Muscle of leg (tissue), 16 donors: ENCODE results near the gene KASH5. TPM values are rescaled to one million over a fixed set of nuclear protein-coding genes. Genes with fewer than 3 reads are reported as not detected.
A peak's percentile ranks its signal among the peaks of the same experiment; 100 is the strongest.

Experiments
- DNase-seq: peaks from one replicate; pipeline ENCODE4 v3.0.0; 2013
- H3K27ac ChIP-seq: one replicate; pipeline ENCODE4 v1.5.1; 2013; ENCODE audit warnings: mild to moderate bottlenecking, low read length, control low read depth
- H3K27me3 ChIP-seq: one replicate; pipeline ENCODE4 v1.6.1; 2013; ENCODE audit warnings: low read length; ENCODE audit not compliant: control insufficient read depth, insufficient read depth
- H3K36me3 ChIP-seq: one replicate; pipeline ENCODE4 v1.6.1; 2013; ENCODE audit warnings: low read length; ENCODE audit not compliant: control insufficient read depth, insufficient read depth
- H3K4me1 ChIP-seq: one replicate; pipeline ENCODE4 v1.6.1; 2013; ENCODE audit warnings: low read length; ENCODE audit not compliant: control insufficient read depth, insufficient read depth
- H3K4me3 ChIP-seq: one replicate; pipeline ENCODE4 v1.5.1; 2013; ENCODE audit warnings: low read length, control low read depth
- H3K9me3 ChIP-seq: replicated peaks from 2 replicates; pipeline ENCODE4 v1.6.1; 2013; ENCODE audit warnings: low read depth, low read length; ENCODE audit not compliant: control insufficient read depth
- WGBS: methylation state at CpG from one replicate; pipeline ENCODE4 v1.1.5; 2013; ENCODE audit warnings: missing lambda C conversion rate; ENCODE audit not compliant: insufficient coverage; 5-methylcytosine and 5-hydroxymethylcytosine counted together
- long read RNA-seq, 11 donors: transcript quantifications; one replicate each; lab custom pipeline, GENCODE V29; 2026
- polyA plus RNA-seq, 8 donors: library from polyadenylated mRNA; unstranded; fragments of 120-200 nt; gene quantifications; one replicate each; pipeline versions ENCODE4 v1.2.1 to v1.2.3, GENCODE V29; 2013; ENCODE audit warnings: inconsistent platforms in 1 of 8, low replicate concordance in 1 of 8; ENCODE audit not compliant: insufficient read length in 8 of 8, insufficient read depth in 1 of 8
- total RNA-seq: library from RNA; stranded (reverse); fragments of 120-200 nt; gene quantifications from one replicate; pipeline ENCODE4 v1.2.4, GENCODE V29; 2013

KASH5 gene
- total RNA-seq = not detected
- polyA plus RNA-seq = under 1 TPM in 3 of 8 donors, not detected in 5; 0.14 to 0.25 (median 0.23) TPM
- long read RNA-seq, donor 1 = 0 reads
- long read RNA-seq, donor 2 = 0 reads
- long read RNA-seq, donor 3 = 0 reads
- long read RNA-seq, donor 4 = 0 reads
- long read RNA-seq, donor 5 = 0 reads
- long read RNA-seq, donor 6 = 0 reads
- long read RNA-seq, donor 7 = 0 reads
- long read RNA-seq, donor 8 = 0 reads
- long read RNA-seq, donor 9 = 0 reads
- long read RNA-seq, donor 10 = 0 reads
- long read RNA-seq, donor 11 = 0 reads

- H3K27ac ChIP-seq = no peak within 1 kb of the TSS
- no peaks in the 10 kb centered on the region for H3K4me1 ChIP-seq
- H3K4me3 ChIP-seq = no peak within 1 kb of the TSS
- peaks cover 18% of the 10 kb centered on the region for H3K27me3 ChIP-seq
- WGBS = 50% methylated on average over 33 of the region's 40 CpGs
- H3K9me3 ChIP-seq = peaks cover under 1% of the 10 kb centered on the region
- H3K36me3 ChIP-seq = no peaks in the 10 kb centered on the region
- DNase-seq = peak; percentile 72
Observed at GRCh38 chr19:49387936-49388372, at the start of gene KASH5. Gene KASH5, plus strand, starts transcription at chr19:49388249. Its CDS starts 2,635 bp downstream, at chr19:49390884.

DNA sequence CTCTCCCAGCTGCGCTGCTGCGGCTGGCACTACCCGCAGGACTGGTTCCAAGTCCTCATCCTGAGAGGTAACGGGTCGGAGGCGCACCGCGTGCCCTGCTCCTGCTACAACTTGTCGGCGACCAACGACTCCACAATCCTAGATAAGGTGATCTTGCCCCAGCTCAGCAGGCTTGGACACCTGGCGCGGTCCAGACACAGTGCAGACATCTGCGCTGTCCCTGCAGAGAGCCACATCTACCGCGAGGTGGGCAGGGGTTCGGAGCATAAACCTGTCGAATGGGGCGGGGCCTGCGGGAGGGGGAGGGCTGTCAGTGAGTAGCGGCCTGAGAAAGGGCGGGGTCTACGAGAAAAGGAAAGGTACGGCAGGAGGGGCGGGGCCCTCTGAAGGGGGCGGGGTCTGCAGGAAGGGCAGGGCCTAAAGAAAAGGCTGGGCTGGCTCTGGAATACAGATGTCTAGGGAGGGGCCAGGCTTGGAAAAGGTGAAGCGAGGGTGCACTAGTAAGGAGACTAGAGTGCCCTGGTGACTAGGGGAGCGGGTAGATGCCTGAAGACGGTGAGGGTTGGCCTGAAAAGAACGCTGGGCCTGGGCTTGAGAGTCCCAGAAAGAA, 49.3 kb upstream of the KASH5 start:
- H3K27ac ChIP-seq = no peak overlapping the region
- 7% methylated on average over 26 of the region's 30 CpGs for WGBS
- H3K4me3 ChIP-seq = peak overlapping the region; percentile 27
- peak; percentile 62 for DNase-seq
- H3K27me3 ChIP-seq = peaks cover 21% of the 10 kb centered on the region
- no peaks in the 10 kb centered on the region for H3K9me3 ChIP-seq
- peaks cover 34% of the 10 kb centered on the region for H3K36me3 ChIP-seq
- peaks cover 26% of the 10 kb centered on the region for H3K4me1 ChIP-seq

GRCh38 chr19:49339301-49340068, 48.6 kb upstream of the KASH5 start:
- Histone ChIP-seq H3K27ac (peak overlapping the region; percentile 67), H3K27me3 (peaks cover 21% of the 10 kb centered on the region), H3K4me3 (peak overlapping the region; percentile 27), H3K36me3 (peaks cover 41% of the 10 kb centered on the region), H3K4me1 (peaks cover 26% of the 10 kb centered on the region), H3K9me3 (no peaks in the 10 kb centered on the region)
- WGBS = 9% methylated on average over 44 of the region's 47 CpGs
- peak; percentile 97 for DNase-seq

DNA sequence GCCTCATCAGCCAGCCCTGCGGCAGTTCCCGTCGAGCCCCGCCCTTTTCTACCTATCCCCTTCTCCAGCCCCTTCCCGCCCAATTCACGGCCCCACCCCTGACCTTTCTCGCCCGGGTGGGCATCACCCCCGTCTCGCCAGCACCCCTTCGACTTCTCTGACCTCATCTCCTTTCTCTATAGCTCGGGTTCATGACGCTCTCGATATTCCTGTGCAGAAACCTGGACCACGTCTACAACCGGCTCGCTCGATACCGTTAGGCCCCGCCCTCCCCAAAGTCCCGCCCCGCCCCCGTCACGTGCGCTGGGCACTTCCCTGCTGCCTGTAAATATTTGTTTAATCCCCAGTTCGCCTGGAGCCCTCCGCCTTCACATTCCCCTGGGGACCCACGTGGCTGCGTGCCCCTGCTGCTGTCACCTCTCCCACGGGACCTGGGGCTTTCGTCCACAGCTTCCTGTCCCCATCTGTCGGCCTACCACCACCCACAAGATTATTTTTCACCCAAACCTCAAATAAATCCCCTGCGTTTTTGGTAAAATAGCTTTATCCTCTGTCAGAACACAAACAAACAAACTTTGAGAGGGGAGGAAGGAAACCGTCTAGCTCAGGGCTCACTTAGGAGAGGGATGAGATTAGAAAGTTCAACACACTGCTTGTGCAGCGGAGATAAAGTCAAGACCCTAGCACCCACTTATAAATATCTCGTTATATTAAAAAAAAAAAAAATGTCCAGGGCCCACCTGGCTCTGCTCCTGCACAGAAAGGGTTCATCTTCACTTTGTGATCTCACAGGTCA, 47.8 kb upstream of the KASH5 start:
- Histone ChIP-seq H3K4me1 (peaks cover 26% of the 10 kb centered on the region), H3K4me3 (no peak overlapping the region), H3K36me3 (peaks cover 48% of the 10 kb centered on the region), H3K9me3 (no peaks in the 10 kb centered on the region), H3K27ac (peak overlapping the region; percentile 67), H3K27me3 (peaks cover 21% of the 10 kb centered on the region)
- peak; percentile 60 for DNase-seq
- 7% methylated on average over 32 of the region's 36 CpGs for WGBS

- Histone ChIP-seq H3K4me1 (peaks cover 26% of the 10 kb centered on the region), H3K27ac (no peak overlapping the region), H3K4me3 (no peak overlapping the region), H3K27me3 (peaks cover 21% of the 10 kb centered on the region), H3K36me3 (peaks cover 53% of the 10 kb centered on the region), H3K9me3 (no peaks in the 10 kb centered on the region)
- no peak for DNase-seq
- WGBS = 91% methylated on average over 7 of the region's 11 CpGs
Observed at GRCh38 chr19:49340865-49341718, 47.0 kb upstream of the KASH5 start.

- DNase-seq = no peak
- Histone ChIP-seq H3K4me1 (peaks cover 26% of the 10 kb centered on the region), H3K36me3 (peaks cover 63% of the 10 kb centered on the region), H3K9me3 (no peaks in the 10 kb centered on the region), H3K27ac (no peak overlapping the region), H3K27me3 (peaks cover 21% of the 10 kb centered on the region), H3K4me3 (no peak overlapping the region)
- WGBS = 91% methylated on average over 7 of the region's 11 CpGs
Observed at GRCh38 chr19:49342291-49342721, 45.7 kb upstream of the KASH5 start.

DNA sequence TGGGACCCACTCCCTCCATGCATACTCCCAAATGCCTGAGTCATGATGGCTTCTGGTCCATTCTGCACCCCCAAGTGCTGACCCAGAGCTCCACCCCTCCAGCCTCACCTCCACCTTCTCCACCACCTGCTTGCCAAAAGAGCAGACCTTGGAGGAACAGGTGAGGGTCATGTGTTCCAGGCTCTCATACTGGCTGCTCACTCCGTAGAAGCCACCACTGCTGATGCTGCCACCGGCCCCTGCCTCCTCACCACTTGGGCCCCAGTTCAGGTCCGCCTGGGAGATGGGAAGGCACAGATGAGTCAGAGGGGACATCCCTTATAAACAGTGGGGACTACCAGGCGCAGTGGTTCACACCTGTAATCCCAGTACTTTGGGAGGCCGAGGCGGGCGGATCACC, 44.9 kb upstream of the KASH5 start:
- no peak overlapping the region for H3K27ac ChIP-seq
- no peak overlapping the region for H3K4me3 ChIP-seq
- peaks cover 16% of the 10 kb centered on the region for H3K27me3 ChIP-seq
- H3K4me1 ChIP-seq = peaks cover 26% of the 10 kb centered on the region
- peaks cover 71% of the 10 kb centered on the region for H3K36me3 ChIP-seq
- no peak for DNase-seq
- H3K9me3 ChIP-seq = no peaks in the 10 kb centered on the region
- no CpG with 5 or more reads among the region's 7 CpGs for WGBS

- Histone ChIP-seq H3K9me3 (no peaks in the 10 kb centered on the region), H3K27me3 (peaks cover 2% of the 10 kb centered on the region), H3K36me3 (peaks cover 85% of the 10 kb centered on the region), H3K27ac (no peak overlapping the region), H3K4me1 (peaks cover 10% of the 10 kb centered on the region), H3K4me3 (no peak overlapping the region)
- DNase-seq = no peak
- WGBS = 87% methylated on average over 11 of the region's 11 CpGs
Observed at GRCh38 chr19:49344505-49345423, 43.3 kb upstream of the KASH5 start.
